Central memory CD8-positive, alpha-beta T cell (primary cell): ENCODE data around the gene KCNH1.

Experiments used
- ATAC-seq: fragments of 150-1000 bp; cut with Tn5 transposase; replicated peaks from 2 replicates; pipeline ENCODE4 v1.10.0; 2022; ENCODE audit warnings: mild to moderate bottlenecking, moderate FRiP score, moderate number of reproducible peaks; ENCODE audit not compliant: poor library complexity, severe bottlenecking; ENCODE audit errors: extremely low read depth
- DNase-seq, 2 donors: peaks; one replicate each; pipeline ENCODE4 v3.0.0; 2021; ENCODE audit warnings: low spot score in 2 of 2
- H3K27ac Mint-ChIP-seq: one replicate; pipeline ENCODE4 v1.8.0; 2022; ENCODE audit warnings: low read depth, mild to moderate bottlenecking, moderate library complexity, mixed read lengths
- H3K27me3 Mint-ChIP-seq: one replicate; pipeline ENCODE4 v1.8.0; 2022; ENCODE audit warnings: mixed read lengths
- H3K36me3 Mint-ChIP-seq: one replicate; pipeline ENCODE4 v1.8.0; 2022; ENCODE audit warnings: mild to moderate bottlenecking, moderate library complexity, mixed read lengths; ENCODE audit not compliant: insufficient read depth
- H3K4me1 Mint-ChIP-seq: one replicate; pipeline ENCODE4 v1.8.0; 2022; ENCODE audit warnings: mixed read lengths
- H3K4me3 Mint-ChIP-seq: one replicate; pipeline ENCODE4 v1.8.0; 2022; ENCODE audit warnings: mild to moderate bottlenecking, moderate library complexity, mixed read lengths
- H3K9me3 Mint-ChIP-seq: one replicate; pipeline ENCODE4 v1.8.0; 2022; ENCODE audit warnings: mixed read lengths

Gene KCNH1

DNA sequence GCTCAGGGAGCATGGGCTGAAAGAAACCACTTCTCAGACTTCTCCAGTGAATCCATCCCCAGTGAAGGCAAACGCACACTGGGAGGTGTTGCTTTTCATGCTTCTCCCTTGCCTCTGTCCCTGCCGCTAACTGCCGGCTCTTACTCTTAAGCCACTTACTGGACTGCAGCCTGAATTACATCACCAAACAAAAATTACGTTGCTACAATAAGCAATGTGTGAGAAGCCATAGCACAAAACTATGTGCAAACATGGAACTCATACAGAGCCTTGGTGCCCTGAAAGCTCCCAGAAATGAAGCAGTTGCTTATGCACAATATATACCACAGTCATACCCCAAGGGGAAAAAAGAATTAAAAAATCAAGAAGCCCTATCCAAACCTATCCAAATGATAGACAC is 375.2 kb downstream of the KCNH1 start:
- ATAC-seq, result no peak
- H3K9me3 Mint-ChIP-seq, result peaks cover 12% of the 10 kb centered on the region
- H3K27ac Mint-ChIP-seq, result no peak overlapping the region
- H3K4me1 Mint-ChIP-seq, result no peaks in the 10 kb centered on the region
- H3K4me3 Mint-ChIP-seq, result no peak overlapping the region
- no peaks in the 10 kb centered on the region for H3K36me3 Mint-ChIP-seq
- peaks cover 37% of the 10 kb centered on the region for H3K27me3 Mint-ChIP-seq
- DNase-seq, result no peak

DNA sequence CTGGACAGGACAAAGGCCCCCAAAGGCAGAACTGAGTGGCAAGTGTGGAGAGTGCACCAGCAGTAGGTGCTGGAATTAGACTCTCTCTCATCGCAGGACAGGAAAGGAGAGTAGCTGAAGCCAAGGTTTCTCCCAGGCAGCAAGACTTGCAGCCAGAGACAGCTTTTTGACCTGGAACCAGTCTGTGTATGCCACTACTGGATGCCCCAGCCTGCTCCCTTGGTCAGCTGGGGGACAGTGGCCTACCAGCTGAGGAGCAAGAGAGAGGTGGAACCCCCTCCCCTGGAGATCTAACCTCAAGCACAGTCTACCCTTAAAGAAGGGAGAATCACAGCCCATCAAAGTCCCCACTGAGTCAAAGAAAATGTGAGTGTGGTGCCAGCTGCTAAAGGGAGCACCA is 375.7 kb downstream of the KCNH1 start:
- DNase-seq, result no peak
- Mint-ChIP-seq H3K27me3 (peaks cover 37% of the 10 kb centered on the region), H3K27ac (no peak overlapping the region), H3K4me1 (no peaks in the 10 kb centered on the region), H3K4me3 (no peak overlapping the region), H3K36me3 (no peaks in the 10 kb centered on the region), H3K9me3 (peaks cover 12% of the 10 kb centered on the region)
- ATAC-seq, result no peak

DNA sequence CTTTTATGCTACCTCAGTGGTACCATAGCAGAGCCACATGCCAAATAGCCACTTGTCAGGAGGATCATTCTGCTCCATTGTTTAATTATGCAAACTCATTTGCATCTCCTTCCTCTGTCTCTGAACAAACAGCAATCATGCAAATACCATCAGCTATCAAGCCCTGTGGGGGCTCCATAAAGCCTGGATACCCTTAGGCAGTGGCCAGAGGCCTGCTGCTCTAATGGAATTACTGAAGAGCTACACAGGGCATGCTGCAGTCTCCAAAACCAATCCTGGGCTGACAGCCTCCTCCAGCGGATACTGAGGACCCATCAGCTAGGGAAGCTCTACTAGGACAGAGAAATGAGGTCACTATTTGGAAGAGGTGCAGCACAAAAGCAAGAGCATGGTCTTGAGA is 376.3 kb downstream of the KCNH1 start:
- peaks cover under 1% of the 10 kb centered on the region for H3K36me3 Mint-ChIP-seq
- H3K9me3 Mint-ChIP-seq, result peaks cover 12% of the 10 kb centered on the region
- no peak overlapping the region for H3K27ac Mint-ChIP-seq
- H3K27me3 Mint-ChIP-seq, result peaks cover 37% of the 10 kb centered on the region
- H3K4me1 Mint-ChIP-seq, result no peaks in the 10 kb centered on the region
- no peak for DNase-seq
- no peak for ATAC-seq
- H3K4me3 Mint-ChIP-seq, result no peak overlapping the region

DNA sequence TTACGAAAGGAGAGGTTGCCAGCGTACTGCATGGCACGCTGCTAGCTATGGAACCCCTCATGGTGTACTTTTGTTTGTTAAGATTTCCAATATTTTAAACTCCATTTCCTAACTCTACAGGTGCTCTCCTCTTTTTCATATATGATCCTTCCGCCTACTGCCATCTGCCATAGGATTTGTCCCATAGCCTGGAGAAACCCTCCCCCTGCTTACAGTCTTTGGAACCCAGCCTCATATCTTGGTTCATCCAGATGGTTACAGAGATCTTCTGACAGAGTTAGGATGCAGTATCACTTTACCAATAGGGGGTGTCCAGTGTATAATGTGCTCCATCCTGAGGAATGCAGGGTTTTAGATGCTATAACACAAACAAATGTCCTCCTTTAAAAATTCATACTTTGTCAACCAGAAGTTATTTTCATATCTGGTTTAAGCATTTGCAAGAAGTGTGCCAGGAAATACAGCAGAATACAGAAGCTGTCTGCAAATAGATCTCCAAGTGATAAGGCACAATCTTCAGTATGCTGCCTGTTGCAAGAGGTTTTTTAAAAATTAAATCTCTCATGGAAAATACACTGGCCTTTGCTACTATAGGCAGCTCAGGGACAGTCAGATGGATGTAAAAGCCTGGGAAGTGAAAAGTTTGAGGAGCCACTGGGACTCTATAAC is 377.8 kb downstream of the KCNH1 start:
- no peak overlapping the region for H3K4me3 Mint-ChIP-seq
- peaks cover 43% of the 10 kb centered on the region for H3K27me3 Mint-ChIP-seq
- no peak for DNase-seq
- H3K27ac Mint-ChIP-seq, result no peak overlapping the region
- H3K36me3 Mint-ChIP-seq, result peaks cover 3% of the 10 kb centered on the region
- ATAC-seq, result no peak
- no peaks in the 10 kb centered on the region for H3K4me1 Mint-ChIP-seq
- H3K9me3 Mint-ChIP-seq, result peaks cover under 1% of the 10 kb centered on the region

DNA sequence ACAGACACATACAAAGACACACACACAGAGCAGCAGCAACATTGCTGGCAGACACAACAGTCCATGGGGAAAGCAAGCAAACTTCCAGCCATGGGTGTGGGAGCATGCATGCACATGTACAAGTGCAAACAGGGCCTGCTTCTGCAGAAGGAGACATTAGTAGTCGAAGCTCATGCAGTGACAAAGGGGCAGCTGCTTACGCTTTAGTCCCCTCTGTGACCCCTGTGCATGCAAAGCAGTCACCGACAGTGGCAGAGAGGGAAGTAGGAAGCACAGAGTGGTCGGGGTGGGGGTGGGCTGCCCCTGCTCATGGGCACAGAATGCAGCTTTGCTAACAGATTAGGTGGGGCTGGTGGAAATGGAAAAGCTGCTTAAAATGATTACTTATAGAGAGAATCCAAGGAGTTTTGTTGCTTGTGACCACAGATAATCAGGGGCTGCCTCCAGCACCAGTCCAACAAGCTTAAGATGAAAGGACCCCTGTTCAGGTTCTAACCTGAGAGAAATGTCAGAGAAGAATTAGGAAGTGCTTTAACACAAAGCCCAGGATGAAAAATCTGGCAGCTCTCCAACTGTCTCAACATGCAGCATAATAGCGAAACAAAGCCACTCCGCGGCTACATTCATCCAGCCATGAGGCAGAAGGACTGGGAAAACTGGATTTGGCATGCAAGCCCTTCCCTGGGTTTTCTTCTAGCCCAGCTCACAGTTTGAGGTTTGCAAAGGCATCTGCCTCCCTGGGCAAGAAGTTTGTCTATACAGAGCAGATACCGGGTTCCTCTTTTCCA is 378.9 kb downstream of the KCNH1 start:
- Mint-ChIP-seq H3K27ac (no peak overlapping the region), H3K9me3 (no peaks in the 10 kb centered on the region), H3K4me1 (no peaks in the 10 kb centered on the region), H3K36me3 (peaks cover 4% of the 10 kb centered on the region), H3K27me3 (peaks cover 53% of the 10 kb centered on the region), H3K4me3 (no peak overlapping the region)
- DNase-seq (no peak), ATAC-seq (no peak)

DNA sequence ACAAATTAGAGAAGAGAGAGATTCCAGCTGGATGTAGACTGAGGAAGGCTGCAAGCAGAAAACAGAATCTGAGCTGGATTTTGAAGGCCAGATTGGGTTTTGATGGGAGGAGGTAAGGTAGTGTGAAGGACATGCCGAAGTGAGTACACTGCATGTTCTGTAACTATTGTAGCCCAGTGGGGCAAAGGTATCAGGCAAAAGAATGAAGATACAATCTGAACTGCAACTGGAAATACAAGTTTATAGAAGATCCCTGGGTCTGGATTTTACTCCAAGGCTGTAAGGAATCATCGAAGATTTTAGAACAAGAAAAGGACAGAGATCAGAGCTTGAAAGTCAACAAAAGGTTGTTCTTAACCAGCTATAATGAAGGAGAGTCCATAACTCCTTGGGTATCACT is 382.0 kb downstream of the KCNH1 start:
- Mint-ChIP-seq H3K27me3 (peaks cover 52% of the 10 kb centered on the region), H3K4me3 (no peak overlapping the region), H3K36me3 (peaks cover 4% of the 10 kb centered on the region), H3K9me3 (no peaks in the 10 kb centered on the region), H3K4me1 (no peaks in the 10 kb centered on the region), H3K27ac (no peak overlapping the region)
- ATAC-seq (no peak), DNase-seq (no peak)

DNA sequence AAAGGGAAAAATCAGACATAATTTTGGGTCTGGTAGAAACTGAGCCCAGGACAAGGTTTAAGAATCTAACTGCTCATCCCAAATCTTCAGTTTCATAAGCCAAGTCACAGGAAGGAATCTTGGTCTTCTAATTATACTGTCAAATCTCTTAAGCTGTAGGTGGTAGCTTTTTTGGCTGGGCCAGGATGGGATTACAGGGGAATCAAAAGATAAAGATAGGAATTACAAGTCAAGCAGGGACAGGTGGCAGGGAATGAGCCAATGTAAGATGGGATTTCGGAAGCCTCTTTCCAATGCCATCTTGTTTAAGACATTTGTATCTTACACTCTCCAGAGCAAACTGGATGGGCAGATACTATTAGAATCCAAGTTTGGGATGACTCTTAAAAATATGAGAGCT is 383.5 kb downstream of the KCNH1 start:
- no peak for DNase-seq
- Mint-ChIP-seq H3K27me3 (peaks cover 37% of the 10 kb centered on the region), H3K4me1 (no peaks in the 10 kb centered on the region), H3K4me3 (no peak overlapping the region), H3K36me3 (peaks cover 4% of the 10 kb centered on the region), H3K27ac (no peak overlapping the region), H3K9me3 (no peaks in the 10 kb centered on the region)
- no peak for ATAC-seq

DNA sequence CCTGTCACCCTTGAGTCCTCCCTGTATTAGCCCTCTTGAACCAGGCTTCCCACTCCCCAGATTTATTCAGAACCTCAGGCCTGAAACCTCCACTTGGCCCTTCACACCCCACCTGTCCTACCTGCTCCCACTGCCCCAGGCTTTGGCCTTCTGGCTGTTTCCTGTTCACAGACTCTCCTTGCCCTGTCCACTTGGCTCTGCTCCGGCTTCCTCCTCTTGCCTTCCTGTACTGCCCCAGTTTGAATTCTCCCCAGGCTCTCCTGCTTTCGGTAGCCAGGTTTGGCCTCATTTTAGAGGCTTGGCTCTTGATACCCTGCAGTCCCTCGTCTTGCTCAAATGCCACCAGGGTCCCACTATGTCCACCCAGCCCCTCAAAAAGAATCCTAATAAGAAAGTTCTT is 385.2 kb downstream of the KCNH1 start:
- no peaks in the 10 kb centered on the region for H3K4me1 Mint-ChIP-seq
- peaks cover 4% of the 10 kb centered on the region for H3K36me3 Mint-ChIP-seq
- no peak overlapping the region for H3K4me3 Mint-ChIP-seq
- no peak overlapping the region for H3K27ac Mint-ChIP-seq
- no peak for DNase-seq
- no peaks in the 10 kb centered on the region for H3K9me3 Mint-ChIP-seq
- peaks cover 27% of the 10 kb centered on the region for H3K27me3 Mint-ChIP-seq
- no peak for ATAC-seq

DNA sequence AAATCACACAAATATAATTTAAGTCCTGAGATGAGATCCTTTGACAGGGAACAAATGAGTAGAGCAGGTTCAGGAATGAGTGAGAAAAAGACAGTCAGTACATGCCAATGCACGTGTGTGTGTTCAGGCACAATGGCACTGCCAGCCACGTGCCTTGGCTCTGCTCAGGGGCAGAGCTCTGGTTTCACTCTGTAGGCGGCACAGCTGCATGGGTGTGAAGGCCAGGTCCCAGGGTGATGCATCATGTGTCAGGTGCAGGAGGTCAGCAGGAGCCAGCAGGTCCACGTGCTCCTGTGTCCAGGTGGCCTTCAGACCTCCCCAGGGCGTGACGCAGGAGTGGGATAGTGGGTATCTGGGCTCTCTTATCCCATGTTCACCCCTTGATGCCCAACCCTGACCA is 386.1 kb downstream of the KCNH1 start:
- no peaks in the 10 kb centered on the region for H3K9me3 Mint-ChIP-seq
- peaks cover 4% of the 10 kb centered on the region for H3K36me3 Mint-ChIP-seq
- no peaks in the 10 kb centered on the region for H3K4me1 Mint-ChIP-seq
- H3K4me3 Mint-ChIP-seq, result no peak overlapping the region
- no peak overlapping the region for H3K27ac Mint-ChIP-seq
- peaks cover 29% of the 10 kb centered on the region for H3K27me3 Mint-ChIP-seq
- no peak for ATAC-seq
- DNase-seq, result no peak

DNA sequence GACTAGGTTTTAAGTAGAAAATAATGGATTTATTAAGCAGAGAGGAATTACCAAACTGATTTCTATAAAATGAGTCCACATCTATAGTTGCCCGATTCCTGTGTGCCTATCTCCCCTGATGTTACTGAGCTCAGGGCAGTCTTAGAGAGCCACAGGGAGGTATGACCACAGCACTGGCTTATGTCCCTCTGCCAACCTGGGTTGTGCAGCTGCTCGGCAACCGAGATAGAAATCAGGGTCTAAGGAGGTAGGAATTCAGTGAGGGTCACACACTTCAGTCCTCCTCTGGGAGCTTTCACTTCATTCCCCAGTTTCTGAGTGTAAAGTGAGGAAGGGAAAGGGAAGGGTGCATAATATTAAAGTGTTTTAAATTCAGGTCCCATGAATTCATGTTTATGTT is 386.8 kb downstream of the KCNH1 start:
- no peak overlapping the region for H3K27ac Mint-ChIP-seq
- ATAC-seq, result no peak
- DNase-seq, result no peak
- H3K36me3 Mint-ChIP-seq, result peaks cover 2% of the 10 kb centered on the region
- peaks cover 35% of the 10 kb centered on the region for H3K27me3 Mint-ChIP-seq
- H3K4me1 Mint-ChIP-seq, result no peaks in the 10 kb centered on the region
- no peak overlapping the region for H3K4me3 Mint-ChIP-seq
- no peaks in the 10 kb centered on the region for H3K9me3 Mint-ChIP-seq

DNA sequence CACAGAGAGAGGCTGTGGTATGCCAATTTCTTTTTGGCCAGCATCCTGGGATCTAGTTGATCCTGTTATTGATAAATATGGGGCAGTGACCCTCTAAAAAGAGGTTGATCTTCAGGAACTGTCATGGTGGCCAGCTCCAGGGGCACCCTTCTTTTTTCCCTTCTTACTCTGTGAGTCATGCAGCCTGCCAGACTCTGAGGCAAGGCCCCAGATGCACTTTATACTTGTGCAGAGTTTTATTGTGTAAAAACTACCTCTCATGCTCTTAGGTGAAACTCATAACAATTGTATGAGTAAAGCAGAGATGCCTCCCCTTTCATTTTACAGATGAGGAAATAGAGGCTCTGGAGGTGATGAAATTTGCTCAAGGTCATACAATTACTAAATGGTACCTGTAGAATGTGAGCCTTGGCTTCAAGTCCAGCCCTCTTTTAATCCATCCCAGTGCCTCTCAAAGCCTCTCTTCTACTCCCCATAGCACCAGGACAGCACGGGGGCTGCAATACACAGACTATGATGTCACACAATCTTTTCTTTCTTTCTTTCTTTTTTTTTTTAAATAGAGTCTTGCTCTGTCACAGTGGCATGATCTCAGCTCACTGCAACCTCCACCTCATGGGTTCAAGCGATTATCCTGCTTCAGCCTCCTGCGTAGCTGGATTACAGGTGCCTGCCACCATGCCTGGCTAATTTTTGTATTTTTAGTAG is 387.8 kb downstream of the KCNH1 start:
- Mint-ChIP-seq H3K27ac (no peak overlapping the region), H3K4me1 (no peaks in the 10 kb centered on the region), H3K4me3 (no peak overlapping the region), H3K9me3 (no peaks in the 10 kb centered on the region), H3K27me3 (peaks cover 29% of the 10 kb centered on the region), H3K36me3 (peaks cover 2% of the 10 kb centered on the region)
- ATAC-seq, result no peak
- no peak for DNase-seq

DNA sequence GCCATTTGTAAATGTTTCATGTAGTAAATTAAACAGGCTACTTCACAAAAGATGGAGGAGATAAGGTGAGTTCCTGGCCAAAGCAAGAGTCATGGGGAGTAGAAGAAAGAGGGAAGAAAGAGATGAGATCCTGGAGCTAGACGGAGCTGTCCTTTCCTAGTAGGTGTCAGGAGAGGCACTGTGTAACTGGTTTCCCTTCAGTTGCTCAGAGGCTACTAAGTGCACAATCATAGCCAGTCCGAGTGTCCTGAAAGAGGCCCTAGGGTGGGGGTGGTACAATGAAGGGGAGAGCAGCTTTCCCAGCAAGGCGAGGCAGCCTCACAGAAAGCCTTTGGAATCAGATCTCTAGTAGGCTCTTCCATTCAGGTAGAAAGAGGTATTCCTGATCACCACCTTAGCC is 390.9 kb downstream of the KCNH1 start:
- no peaks in the 10 kb centered on the region for H3K9me3 Mint-ChIP-seq
- peaks cover 13% of the 10 kb centered on the region for H3K27me3 Mint-ChIP-seq
- DNase-seq, result no peak
- no peaks in the 10 kb centered on the region for H3K4me1 Mint-ChIP-seq
- no peak for ATAC-seq
- no peaks in the 10 kb centered on the region for H3K36me3 Mint-ChIP-seq
- H3K4me3 Mint-ChIP-seq, result no peak overlapping the region
- no peak overlapping the region for H3K27ac Mint-ChIP-seq

DNA sequence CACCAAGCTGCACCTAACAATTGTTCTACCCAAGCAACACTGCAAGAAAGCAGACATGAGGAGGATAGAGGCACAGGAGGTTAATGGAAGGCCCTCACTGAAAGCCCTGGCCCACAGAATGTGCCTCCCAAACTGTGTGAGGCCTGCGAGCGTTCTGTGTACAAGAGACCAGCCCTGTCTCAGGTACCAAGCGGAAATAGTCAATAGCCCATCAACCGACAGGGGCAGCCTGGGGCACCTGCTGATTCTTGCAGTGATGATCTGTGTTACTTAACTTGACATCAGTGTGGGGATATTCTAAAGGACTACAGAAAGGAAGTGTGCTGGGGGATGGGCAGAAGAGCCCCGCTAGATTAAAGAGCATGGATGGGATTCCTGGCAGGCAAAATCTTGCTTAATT is 392.4 kb downstream of the KCNH1 start:
- no peak overlapping the region for H3K27ac Mint-ChIP-seq
- H3K27me3 Mint-ChIP-seq, result peaks cover 28% of the 10 kb centered on the region
- no peaks in the 10 kb centered on the region for H3K9me3 Mint-ChIP-seq
- no peaks in the 10 kb centered on the region for H3K4me1 Mint-ChIP-seq
- H3K36me3 Mint-ChIP-seq, result no peaks in the 10 kb centered on the region
- DNase-seq, result no peak
- no peak overlapping the region for H3K4me3 Mint-ChIP-seq
- no peak for ATAC-seq
